HFF-Myc (cell line): ENCODE results near the gene BPTF.
"Not testable (repeated sequence)": the region's sequence is repeated elsewhere in the genome, so short reads cannot be mapped to it uniquely, and the experiment has no call there.

Source experiments
- DNase-seq: peaks from one replicate; pipeline ENCODE4 v3.0.0-alpha.2; 2011; ENCODE audit warnings: low read depth; ENCODE audit errors: extremely low read depth
- H3K4me3 ChIP-seq: replicated peaks from 2 replicates; pipeline ENCODE4 v1.5.1; 2011; ENCODE audit warnings: low read depth, mild to moderate bottlenecking, control low read depth, low read length
- TF ChIP-seq, protein P1 (sequence below): IDR thresholded peaks from 2 replicates; pipeline ENCODE4 v1.5.1; 2012; ENCODE audit warnings: mild to moderate bottlenecking, low read depth, low read length, control low read depth; ENCODE audit errors: missing control alignments

Gene BPTF

GRCh38 chr17:67950945-67951344 lies 125.6 kb downstream of the BPTF start:
- no peak for DNase-seq
- no peak overlapping the region for H3K4me3 ChIP-seq
- TF ChIP-seq, protein P1, sequence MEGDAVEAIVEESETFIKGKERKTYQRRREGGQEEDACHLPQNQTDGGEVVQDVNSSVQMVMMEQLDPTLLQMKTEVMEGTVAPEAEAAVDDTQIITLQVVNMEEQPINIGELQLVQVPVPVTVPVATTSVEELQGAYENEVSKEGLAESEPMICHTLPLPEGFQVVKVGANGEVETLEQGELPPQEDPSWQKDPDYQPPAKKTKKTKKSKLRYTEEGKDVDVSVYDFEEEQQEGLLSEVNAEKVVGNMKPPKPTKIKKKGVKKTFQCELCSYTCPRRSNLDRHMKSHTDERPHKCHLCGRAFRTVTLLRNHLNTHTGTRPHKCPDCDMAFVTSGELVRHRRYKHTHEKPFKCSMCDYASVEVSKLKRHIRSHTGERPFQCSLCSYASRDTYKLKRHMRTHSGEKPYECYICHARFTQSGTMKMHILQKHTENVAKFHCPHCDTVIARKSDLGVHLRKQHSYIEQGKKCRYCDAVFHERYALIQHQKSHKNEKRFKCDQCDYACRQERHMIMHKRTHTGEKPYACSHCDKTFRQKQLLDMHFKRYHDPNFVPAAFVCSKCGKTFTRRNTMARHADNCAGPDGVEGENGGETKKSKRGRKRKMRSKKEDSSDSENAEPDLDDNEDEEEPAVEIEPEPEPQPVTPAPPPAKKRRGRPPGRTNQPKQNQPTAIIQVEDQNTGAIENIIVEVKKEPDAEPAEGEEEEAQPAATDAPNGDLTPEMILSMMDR: no peak

DNA sequence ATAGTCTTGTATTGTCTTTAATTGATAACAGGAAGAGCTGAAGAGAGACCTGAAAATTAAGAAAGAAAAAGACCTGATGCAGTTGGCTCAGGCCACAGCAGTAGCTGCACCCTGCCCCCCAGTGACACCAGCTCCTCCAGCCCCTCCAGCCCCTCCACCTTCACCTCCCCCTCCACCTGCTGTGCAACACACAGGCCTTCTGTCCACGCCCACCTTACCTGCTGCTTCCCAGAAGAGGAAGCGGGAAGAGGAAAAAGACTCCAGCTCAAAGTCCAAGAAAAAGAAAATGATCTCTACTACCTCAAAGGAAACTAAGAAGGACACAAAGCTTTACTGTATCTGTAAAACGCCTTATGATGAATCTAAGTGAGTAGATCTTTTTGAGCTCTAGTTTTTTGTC lies 134.2 kb downstream of the BPTF start:
- TF ChIP-seq, protein P1: no peak
- no peak for DNase-seq
- H3K4me3 ChIP-seq: no peak overlapping the region

DNA sequence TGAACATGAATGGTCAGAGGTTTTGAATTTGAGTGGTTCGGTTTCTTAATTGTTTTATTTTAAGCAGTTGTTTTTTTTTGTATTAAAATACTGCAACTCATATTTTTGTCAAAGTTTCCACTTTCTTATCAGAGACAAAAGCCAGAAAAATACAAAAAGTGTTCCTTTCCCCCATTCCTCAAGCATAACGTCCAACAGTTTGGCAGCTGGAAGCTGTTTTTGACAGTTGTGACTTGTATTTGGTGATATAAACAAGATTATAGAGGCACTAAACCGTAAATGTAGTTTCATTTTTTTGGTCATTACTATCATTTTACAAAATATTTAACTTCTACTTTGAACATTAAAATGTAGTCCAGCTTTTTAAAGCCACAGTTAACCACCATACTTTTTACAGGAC lies 135.0 kb downstream of the BPTF start:
- DNase-seq, H3K4me3 ChIP-seq: not testable (repeated sequence)

GRCh38 chr17:67962156-67962555 lies 136.9 kb downstream of the BPTF start:
- H3K4me3 ChIP-seq, DNase-seq: not testable (repeated sequence)

DNA sequence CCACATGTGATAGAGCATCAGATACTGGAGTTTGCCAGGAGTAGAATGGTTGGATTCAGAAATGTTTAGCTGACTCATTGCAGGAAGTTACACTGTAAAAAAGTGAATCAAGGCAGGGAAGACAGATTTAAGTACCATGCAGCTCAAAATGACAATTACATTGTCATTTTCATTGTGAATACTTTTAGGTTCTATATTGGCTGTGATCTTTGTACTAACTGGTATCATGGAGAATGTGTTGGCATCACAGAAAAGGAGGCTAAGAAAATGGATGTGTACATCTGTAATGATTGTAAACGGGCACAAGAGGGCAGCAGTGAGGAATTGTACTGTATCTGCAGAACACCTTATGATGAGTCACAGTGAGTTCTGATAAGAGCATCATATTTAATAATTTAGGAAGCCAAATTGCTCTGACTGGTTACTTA lies 137.9 kb downstream of the BPTF start:
- DNase-seq: peak; percentile 35
- TF ChIP-seq, protein P1: peak; percentile 53

GRCh38 chr17:67970783-67971182 lies 145.5 kb downstream of the BPTF start:
- H3K4me3 ChIP-seq: no peak overlapping the region
- DNase-seq: no peak
- TF ChIP-seq, protein P1: no peak

More for the DNA sequence above, 137.9 kb downstream of the BPTF start:
- not testable (repeated sequence) for H3K4me3 ChIP-seq

DNA sequence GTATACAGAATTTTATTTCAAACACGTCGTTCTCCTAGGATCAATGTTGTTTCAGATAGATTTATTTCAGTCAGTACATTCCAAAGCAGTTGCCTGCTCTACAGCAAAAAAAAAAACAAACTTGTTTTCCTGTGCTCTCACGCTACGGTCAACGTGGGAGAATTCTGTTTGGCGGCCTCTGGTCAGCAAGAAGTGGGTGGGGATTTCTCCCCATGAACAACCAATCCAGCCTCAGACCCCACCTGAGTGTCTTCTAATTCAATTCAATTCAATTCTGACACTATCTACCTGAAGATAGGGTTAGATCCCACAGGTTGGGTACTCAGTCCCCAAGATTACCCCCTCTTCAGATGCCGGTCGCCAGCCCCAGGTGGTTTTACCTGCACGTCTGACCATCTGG lies 148.9 kb downstream of the BPTF start:
- TF ChIP-seq, protein P1: no peak
- H3K4me3 ChIP-seq: no peak overlapping the region
- DNase-seq: no peak

DNA sequence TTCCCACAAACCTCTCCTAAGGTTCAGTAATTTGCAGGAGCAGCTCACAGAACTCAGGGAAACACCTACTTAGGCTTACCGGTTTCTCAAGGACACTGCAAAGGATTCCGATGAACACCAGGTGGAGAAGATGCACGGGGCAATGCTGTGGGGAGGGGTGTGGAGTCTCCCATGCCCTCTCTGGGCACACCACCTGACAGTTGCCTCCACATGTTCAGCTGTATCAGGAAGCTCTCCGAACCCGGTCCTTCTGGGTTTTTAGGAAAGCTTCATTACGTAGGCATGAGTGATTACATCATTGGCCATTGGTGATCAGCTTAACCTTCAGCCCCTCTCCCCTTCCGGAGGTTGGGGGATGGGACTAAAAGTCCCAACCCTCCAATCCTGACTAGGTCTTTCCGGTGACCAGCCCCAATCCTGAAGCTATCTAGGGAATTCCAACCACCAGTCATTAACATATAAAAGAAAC lies 149.3 kb downstream of the BPTF start:
- H3K4me3 ChIP-seq: no peak overlapping the region
- TF ChIP-seq, protein P1: no peak
- no peak for DNase-seq

DNA sequence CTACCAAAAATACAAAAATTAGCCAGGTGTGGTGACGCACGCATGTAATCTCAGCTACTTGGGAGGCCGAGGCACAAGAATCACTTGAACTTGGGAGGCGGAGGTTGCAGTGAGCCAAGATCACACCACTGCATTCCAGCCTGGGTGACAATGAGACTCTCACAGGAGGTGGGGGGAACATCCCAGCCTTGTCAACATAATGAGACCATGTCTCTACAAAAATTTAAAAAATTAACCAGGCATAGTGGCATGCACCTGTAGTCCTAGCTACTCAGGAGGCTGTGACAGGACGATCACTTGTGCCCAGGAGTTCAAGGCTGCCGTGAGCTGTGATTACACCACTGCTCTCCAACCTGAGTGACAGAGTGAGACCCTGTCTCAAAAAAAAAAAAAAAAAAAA lies 151.0 kb downstream of the BPTF start:
- not testable (repeated sequence) for DNase-seq, H3K4me3 ChIP-seq
